ENCODE data around the gene ANKFN1.
"Not testable (repeated sequence)": the region's sequence is repeated elsewhere in the genome, so short reads cannot be mapped to it uniquely, and the experiment has no call there.

The ANKFN1 gene

DNA sequence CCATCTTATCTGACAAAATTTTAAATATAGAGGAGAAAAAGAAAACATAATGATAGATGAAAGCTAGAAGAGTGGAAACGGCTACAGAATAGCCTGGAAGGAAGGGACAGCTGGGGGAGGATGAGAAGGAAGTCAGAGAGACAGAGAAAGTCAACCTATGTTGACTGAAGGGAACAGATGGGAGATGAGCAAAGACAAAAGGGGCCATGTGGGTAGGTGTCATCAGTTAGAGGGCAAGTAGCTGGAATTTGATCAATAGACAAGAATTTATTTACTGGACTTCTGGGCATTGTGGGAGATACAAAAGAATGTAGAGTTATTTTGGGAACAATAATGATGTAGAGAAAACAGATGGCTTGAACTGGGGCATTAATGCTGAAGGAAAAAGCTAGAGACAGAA, 194.4 kb downstream of the ANKFN1 start:
- no peak for DNase-seq (ENCODE audit: low read depth)

- DNase-seq (ENCODE audit: low read depth), result no peak
Measured at GRCh38 chr17:56350592-56350991, 197.3 kb downstream of the ANKFN1 start.

DNA sequence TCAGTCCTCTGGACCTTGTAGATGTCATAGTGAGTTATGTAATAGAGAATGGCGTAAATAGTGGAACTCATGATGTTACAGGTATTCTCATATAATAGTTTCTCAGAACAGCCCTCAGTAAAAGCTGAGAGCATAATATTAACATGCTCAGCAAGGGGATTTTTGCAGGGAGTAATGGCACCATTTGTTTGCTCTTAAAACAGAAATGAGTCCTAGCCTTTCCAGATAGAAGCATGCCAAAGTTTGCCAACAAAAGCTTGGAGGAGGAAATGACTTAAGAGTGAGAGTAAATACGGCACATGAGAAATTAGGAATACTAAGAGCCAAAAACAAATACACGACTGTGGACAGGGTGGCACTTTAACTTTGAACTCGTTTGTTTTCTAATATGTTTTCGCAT, 198.4 kb downstream of the ANKFN1 start:
- DNase-seq (ENCODE audit: low read depth), result no peak

- no peak for DNase-seq (ENCODE audit: low read depth)
Measured at GRCh38 chr17:56358651-56359050, 205.4 kb downstream of the ANKFN1 start.

DNA sequence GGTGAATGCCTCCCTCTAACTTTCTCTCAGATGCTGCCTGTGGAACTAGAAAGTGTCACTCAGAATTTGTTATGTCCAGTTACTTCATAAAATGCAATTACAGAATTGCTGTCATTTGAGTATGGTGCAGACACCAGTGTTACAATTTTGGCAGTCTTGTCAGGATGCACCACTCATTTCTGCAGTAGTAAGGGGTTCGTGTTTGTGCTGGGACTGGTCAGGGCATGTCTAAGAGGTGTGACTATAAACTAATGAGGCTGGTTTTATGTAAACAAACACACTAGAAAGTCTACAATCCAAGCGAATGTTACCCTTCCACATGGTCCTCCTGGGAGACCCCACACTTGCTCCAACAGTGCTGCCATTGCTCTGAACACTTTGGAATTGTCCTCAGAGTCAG, 206.2 kb downstream of the ANKFN1 start:
- no peak for DNase-seq (ENCODE audit: low read depth)

- DNase-seq (ENCODE audit: low read depth), result no peak
Measured at GRCh38 chr17:56367366-56367765, 214.1 kb downstream of the ANKFN1 start.

DNA sequence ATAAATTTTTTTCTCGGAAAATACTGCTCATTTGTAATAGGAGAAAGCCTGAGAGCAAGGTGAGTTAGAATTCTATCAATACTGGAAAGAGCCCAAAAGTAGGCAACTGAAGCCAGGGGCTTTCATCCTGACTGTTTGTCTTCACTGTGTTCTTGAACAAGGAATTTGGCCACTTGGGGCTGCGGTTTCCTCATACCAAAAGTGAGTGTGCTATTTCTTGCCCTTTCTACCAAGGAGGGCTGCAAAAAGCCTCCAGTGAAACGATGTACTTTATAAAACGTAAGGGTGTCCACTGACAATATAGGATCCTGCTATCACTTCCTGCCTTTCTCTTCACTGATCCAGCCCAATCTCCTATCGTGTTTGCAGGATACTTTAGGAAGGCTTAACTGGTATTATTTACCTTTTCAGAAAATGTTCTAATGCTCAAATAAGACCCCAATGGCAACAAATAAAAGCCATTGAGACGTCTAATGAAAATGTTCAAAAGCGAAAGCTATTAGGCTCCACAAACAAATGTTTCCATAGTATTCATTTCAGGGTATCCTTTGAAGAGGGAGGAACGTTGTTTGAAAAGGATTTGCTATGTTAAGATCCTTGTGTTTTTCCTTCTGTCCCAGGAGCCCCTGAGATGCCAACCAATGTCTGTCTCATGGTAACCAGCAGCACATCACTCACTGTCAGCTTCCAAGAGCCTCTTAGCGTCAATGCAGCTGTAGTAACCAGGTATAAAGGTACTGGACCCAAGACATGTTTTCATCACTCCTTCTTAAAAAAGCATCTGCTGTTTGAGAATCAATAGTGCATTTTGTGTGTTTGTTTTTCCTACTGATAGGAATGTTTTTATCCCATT, 220.9 kb downstream of the ANKFN1 start:
- DNase-seq (ENCODE audit: low read depth), result no peak

DNA sequence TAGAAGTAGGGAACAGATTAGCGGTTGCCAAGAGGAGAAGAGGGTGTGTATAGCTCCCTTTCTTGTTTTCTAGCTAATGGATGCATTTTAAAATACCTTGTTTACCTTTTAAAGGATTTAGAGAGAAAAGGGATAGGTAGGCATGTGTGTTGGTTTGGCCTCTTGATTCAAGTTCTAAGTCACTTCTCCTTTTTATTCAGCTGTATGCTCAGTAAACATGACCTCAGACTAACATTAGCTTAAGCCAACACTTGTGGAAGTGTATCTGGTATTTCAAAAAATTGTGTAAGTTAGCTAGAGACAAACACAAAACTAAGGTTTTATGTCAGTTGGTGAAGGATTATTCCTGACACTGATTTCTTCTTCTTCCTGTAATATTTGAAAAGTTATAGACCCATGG, 236.1 kb downstream of the ANKFN1 start:
- DNase-seq (ENCODE audit: low read depth), result no peak

- peak; percentile 1 for DNase-seq (ENCODE audit: low read depth)
Measured at GRCh38 chr17:56392321-56392720, 239.0 kb downstream of the ANKFN1 start.

GRCh38 chr17:56393156-56393555, 239.9 kb downstream of the ANKFN1 start:
- DNase-seq (ENCODE audit: low read depth), result no peak

DNA sequence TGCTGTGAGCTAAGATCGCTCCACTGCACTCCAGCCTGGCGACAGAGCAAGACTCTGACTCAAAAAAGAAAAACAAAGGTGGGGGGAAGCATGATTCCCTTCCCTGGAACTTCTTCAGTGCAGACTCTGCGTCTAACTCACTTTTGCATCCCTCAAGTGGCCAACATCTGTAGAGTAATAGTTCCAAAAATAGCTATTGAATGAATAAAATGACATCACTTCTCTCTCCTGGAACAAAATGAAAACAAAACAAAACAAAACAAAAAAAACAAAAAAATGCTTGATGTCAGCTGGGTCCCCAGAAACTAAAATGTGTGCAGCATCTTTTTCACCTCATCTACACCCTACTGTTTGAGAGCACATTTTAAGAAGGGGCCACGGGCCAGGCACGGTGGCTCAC, 242.5 kb downstream of the ANKFN1 start:
- DNase-seq (ENCODE audit: low read depth), result no peak

GRCh38 chr17:56407086-56407485, 253.8 kb downstream of the ANKFN1 start:
- DNase-seq (ENCODE audit: low read depth), result no peak

DNA sequence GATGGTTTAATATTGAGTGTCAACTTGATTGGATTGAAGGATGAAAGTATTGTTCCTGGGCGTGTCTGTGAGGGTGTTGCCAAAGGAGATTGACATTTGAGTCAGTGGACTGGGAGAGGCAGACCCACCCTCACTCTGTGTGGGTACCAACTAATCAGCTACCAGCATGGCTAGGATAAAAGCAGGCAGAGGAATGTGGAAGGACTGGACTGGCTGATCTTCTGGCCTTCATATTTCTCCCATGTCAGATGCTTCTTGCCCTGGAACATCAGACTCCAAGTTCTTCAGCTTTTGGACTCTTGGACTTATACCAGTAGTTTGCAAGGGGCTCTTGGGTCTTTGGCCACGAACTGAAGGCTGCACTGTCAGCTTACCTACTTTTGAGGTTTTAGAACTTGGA, 259.1 kb downstream of the ANKFN1 start:
- DNase-seq (ENCODE audit: low read depth), result not testable (repeated sequence)

- no peak for DNase-seq (ENCODE audit: low read depth)
Measured at GRCh38 chr17:56416682-56417351, 263.5 kb downstream of the ANKFN1 start.

GRCh38 chr17:56424005-56424404, 270.7 kb downstream of the ANKFN1 start:
- no peak for DNase-seq (ENCODE audit: low read depth)

DNA sequence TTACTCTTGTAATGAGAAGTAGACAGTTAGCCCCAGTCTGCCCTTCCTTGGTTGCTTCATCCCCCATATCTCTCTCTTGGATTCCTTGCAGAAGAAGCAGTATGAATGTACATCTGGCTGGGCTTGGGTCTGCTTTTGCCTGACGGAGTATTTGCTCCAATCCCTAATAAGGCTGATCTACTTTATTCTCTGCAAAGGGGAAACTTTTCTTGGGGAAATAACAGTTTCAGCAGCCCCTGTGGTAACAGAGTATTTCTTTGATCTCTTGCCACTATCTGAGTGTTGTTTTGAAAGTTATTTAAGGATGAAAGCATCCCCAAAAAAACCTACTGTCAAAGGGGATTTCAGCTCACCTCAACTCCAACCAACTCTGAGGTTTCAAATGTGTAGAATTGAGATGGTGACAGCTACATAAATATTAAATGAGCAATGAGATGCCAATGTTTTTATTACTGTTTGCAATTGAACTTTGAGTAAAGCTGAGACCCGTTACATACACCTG, 271.3 kb downstream of the ANKFN1 start:
- no peak for DNase-seq (ENCODE audit: low read depth)

DNA sequence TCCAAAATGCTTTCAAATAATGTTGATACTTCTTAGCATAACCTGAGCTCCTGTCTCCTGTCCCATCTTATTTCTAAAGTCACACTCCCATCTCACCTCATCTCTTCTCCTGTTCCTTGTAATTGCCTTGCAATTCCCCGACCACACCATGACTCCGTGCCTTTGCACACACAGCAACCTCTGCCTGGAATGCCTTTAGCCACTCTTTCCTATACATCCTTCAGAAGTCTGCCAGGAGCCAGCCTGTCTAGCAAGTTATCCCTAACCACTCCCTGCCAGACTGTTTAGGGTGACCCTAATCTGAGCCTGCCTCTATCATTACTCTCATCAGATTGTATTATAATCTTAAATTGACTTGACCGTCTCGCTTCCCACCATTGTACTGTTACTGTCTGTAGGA, 272.2 kb downstream of the ANKFN1 start:
- no peak for DNase-seq (ENCODE audit: low read depth)

DNA sequence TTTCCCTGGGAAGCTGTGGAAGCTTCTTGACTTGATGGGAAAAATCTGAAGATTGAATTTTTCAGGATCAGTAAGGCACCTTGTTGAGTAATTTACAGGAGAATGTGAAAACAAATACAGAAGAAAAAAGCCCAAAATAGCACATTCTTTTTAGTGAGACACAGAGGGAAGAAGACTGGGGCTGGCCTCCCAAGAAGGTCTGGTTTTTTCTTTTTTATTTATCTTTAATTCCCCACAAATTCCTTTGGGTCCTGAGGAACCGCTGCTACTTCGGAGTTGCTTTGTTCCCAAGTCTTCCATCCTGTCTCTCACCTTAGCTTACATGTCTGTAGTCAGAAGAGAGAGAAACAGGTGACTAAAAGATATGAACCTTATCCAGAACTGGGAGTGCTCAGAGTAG, 273.6 kb downstream of the ANKFN1 start:
- no peak for DNase-seq (ENCODE audit: low read depth)

DNA sequence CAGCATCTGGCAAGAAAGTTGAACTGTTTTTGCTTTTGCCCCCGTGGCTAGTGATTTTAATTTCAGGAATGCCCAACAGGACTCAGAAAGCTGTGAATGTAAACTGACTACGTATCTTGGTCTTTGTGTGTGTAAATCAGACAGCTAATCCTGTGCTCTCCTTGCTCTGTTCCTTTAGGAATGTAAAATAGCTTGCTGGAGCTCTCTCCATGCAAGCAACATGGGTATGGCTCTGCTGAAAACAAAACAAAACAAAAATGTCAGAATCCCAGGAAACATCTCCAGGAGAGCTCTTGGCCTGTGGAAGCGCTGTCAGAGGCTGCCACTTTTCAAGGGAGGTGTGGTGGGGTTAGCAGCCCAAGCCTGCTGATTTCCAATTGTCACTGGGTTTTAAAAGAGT, 278.5 kb downstream of the ANKFN1 start:
- peak; percentile 7 for DNase-seq (ENCODE audit: low read depth)

DNA sequence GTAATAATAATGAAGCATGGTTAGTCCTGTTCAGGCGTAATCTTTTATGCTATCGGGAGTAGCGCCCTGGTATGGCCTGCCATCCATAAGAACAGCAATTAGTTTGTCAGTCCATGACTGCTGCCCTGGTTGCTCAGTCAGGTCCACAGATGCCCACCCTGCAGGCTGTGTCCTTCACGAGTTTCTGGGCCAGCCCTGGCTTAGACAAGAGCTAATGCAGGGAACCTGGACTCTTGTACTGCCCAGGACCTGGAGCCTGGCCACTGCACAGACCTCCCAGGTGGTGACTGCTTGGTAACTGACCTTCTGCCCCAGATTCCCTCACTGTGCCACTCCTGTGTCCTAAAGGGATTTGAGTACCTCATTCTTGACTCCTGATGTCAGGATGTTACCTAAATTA, 279.2 kb downstream of the ANKFN1 start:
- DNase-seq (ENCODE audit: low read depth), result no peak

DNA sequence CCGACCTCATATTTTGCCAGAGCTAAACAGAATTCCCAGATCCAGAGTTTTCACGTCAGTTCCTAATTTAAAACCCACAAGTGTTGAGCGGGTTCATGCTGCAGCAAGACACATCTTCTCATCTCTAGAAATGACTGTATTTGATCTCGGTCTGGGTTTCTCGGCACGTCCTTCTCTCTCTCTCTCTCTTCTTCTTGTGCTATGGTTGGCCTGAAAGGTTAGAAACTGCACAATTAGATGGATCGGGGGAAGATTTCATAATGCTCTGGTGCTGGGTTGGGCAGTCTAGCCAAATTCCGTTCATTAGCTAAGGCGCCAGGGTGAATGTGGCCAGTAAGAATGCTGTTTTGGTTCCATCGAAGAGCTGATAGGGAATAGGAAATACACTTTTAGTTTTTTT, 281.3 kb downstream of the ANKFN1 start:
- DNase-seq (ENCODE audit: low read depth), result no peak

DNA sequence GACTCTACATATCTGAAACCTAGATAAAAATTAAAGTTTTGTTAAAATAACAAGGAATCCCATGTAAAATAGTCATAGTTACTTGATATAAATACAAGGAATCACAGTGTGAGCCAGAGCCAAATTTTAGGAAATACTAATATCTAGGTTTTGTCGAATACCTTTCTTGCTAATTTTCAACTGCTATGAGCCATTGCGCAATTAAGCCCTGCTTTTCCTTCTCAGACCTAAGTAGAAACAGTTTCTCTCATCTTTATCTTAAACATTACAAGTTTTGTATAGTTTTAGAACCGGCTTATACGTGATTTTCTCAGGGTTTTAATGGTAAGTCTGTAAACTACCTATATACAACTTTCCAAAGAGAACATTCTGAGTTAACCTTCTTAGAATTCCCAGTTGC, 282.9 kb downstream of the ANKFN1 start:
- DNase-seq (ENCODE audit: low read depth), result no peak

DNA sequence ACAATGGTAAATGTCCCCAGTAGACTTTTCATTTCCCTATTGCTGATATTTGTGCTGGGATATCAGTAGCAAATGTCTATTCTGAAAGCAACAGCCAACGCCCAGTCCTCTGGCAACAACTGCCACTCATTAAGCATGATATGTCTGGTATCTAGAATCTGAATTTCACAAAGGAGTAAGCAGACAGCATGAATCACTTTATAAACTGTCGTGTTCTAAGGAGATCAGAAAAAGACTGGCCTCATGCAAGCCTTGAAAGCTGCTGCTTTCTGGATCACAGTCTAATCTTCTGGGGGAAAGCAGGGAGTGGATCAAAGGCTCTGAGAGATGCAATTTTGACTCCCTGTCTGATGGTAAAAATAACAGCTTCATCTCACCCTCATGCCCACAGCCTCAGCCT, 287.1 kb downstream of the ANKFN1 start:
- DNase-seq (ENCODE audit: low read depth), result peak; percentile 61

GRCh38 chr17:56441308-56441707, 288.0 kb downstream of the ANKFN1 start:
- peak; percentile 80 for DNase-seq (ENCODE audit: low read depth)
